Liver (tissue), 3 donors: Measurements from ENCODE around the gene SMS.

ENCODE experiments used
- ATF3 ChIP-seq: IDR thresholded peaks from 2 replicates; pipeline ENCODE4 v1.6.1; 2016; ENCODE audit warnings: antibody characterized with exemption
- CTCF ChIP-seq: fragments of 150-350 bp; IDR thresholded peaks from 2 replicates; pipeline ENCODE4 v1.5.1; 2017; ENCODE audit warnings: improper control_type of control experiment, low read depth, low read length; ENCODE audit not compliant: missing input control
- EGR1 ChIP-seq, 2 donors: IDR thresholded peaks; 2 replicates each; pipeline ENCODE4 v1.6.1; 2016 to 2018; ENCODE audit warnings: antibody characterized with exemption in 2 of 2, low read depth in 2 of 2
- FOXA1 ChIP-seq: IDR thresholded peaks from 2 replicates; pipeline ENCODE4 v1.6.1; 2016; ENCODE audit warnings: antibody characterized with exemption
- JUND ChIP-seq, 2 donors: IDR thresholded peaks; 2 replicates each; pipeline ENCODE4 v1.6.1; 2016; ENCODE audit warnings: antibody characterized with exemption in 2 of 2
- MAX ChIP-seq: IDR thresholded peaks from 2 replicates; pipeline ENCODE4 v1.6.1; 2016; ENCODE audit warnings: antibody characterized with exemption
- NR2F2 ChIP-seq: IDR thresholded peaks from 2 replicates; pipeline ENCODE4 v1.6.1; 2016; ENCODE audit warnings: antibody characterized with exemption
- RAD21 ChIP-seq, 2 donors: IDR thresholded peaks; 2 replicates each; pipeline ENCODE4 v1.6.1; 2016; ENCODE audit warnings: antibody characterized with exemption in 2 of 2, mild to moderate bottlenecking in 2 of 2
- REST ChIP-seq: IDR thresholded peaks from 2 replicates; pipeline ENCODE4 v1.6.1; 2016; ENCODE audit warnings: antibody characterized with exemption, mild to moderate bottlenecking
- RXRA ChIP-seq, 2 donors: IDR thresholded peaks; 2 replicates each; pipeline ENCODE4 v1.6.1; 2017 to 2018; ENCODE audit warnings: antibody characterized with exemption in 2 of 2, mild to moderate bottlenecking in 1 of 2
- SP1 ChIP-seq: IDR thresholded peaks from 2 replicates; pipeline ENCODE4 v1.6.1; 2018; ENCODE audit warnings: antibody characterized with exemption, mild to moderate bottlenecking
- YY1 ChIP-seq: IDR thresholded peaks from 2 replicates; pipeline ENCODE4 v1.6.1; 2016; ENCODE audit warnings: antibody characterized with exemption, mild to moderate bottlenecking
- donor health status: healthy.
- donor health status: healthy.

- TF ChIP-seq CTCF (no peak), JUND (IDR thresholded peaks at IDR 0.05) (no peak), EGR1 (IDR thresholded peaks at IDR 0.05; ENCODE audit: low read depth in 2 of 2) (no peak), REST (no peak), ATF3 (no peak), SP1 (no peak), MAX (no peak), YY1 (no peak), NR2F2 (no peak), RXRA (IDR thresholded peaks at IDR 0.05) (no peak), RAD21 (IDR thresholded peaks at IDR 0.05) (no peak), FOXA1 (no peak)
Measured at GRCh38 chrX:21911481-21911880, 29.0 kb upstream of the SMS start.
